ENCODE results near the gene AHCTF1. TPM values are rescaled to one million over a fixed set of nuclear protein-coding genes. Genes with fewer than 3 reads are reported as not detected.
"Not testable (repeated sequence)": the region's sequence is repeated elsewhere in the genome, so short reads cannot be mapped to it uniquely, and the experiment has no call there.

Gene AHCTF1
- total RNA-seq, 1 donor from 2014 or later, result 24.8 TPM

- Mint-ChIP-seq H3K9me3 (ENCODE audit: low read depth) (peaks cover 5% of the 10 kb centered on the region), H3K4me1 (ENCODE audit: low read depth) (peaks cover 50% of the 10 kb centered on the region), H3K36me3 (ENCODE audit: low read depth) (peaks cover 1% of the 10 kb centered on the region), H3K27ac (ENCODE audit: unreplicated experiment) (no peak overlapping the region), H3K27me3 (ENCODE audit: low read depth) (no peaks in the 10 kb centered on the region), H3K4me3 (ENCODE audit: unreplicated experiment) (no peak overlapping the region)
- no peak for DNase-seq (ENCODE audit: low spot score)
- no peak for TF ChIP-seq CTCF (IDR thresholded peaks at IDR 0.05)
Measured at GRCh38 chr1:246923900-246924299, 7.8 kb downstream of the AHCTF1 start.

GRCh38 chr1:246923482-246923881 lies 8.3 kb downstream of the AHCTF1 start:
- TF ChIP-seq CTCF (IDR thresholded peaks at IDR 0.05), result no peak
- H3K9me3 Mint-ChIP-seq (ENCODE audit: low read depth), result peaks cover 5% of the 10 kb centered on the region
- no peak for DNase-seq (ENCODE audit: low spot score)

GRCh38 chr1:246921481-246921880 lies 10.3 kb downstream of the AHCTF1 start:
- DNase-seq (ENCODE audit: low spot score), result no peak
- H3K4me1 Mint-ChIP-seq (ENCODE audit: low read depth), result peaks cover 44% of the 10 kb centered on the region
- peak overlapping the region; percentile 28 for H3K27ac Mint-ChIP-seq (ENCODE audit: unreplicated experiment)
- H3K9me3 Mint-ChIP-seq (ENCODE audit: low read depth), result peaks cover 5% of the 10 kb centered on the region
- no peak overlapping the region for H3K4me3 Mint-ChIP-seq (ENCODE audit: unreplicated experiment)
- no peak for TF ChIP-seq CTCF (IDR thresholded peaks at IDR 0.05)
- H3K27me3 Mint-ChIP-seq (ENCODE audit: low read depth), result no peaks in the 10 kb centered on the region
- peaks cover 4% of the 10 kb centered on the region for H3K36me3 Mint-ChIP-seq (ENCODE audit: low read depth)

More at GRCh38 chr1:246923482-246923881, 8.3 kb downstream of the AHCTF1 start:
- Mint-ChIP-seq H3K27ac (ENCODE audit: unreplicated experiment) (no peak overlapping the region), H3K4me3 (ENCODE audit: unreplicated experiment) (no peak overlapping the region), H3K27me3 (ENCODE audit: low read depth) (no peaks in the 10 kb centered on the region), H3K4me1 (ENCODE audit: low read depth) (peaks cover 48% of the 10 kb centered on the region), H3K36me3 (ENCODE audit: low read depth) (peaks cover 1% of the 10 kb centered on the region)

GRCh38 chr1:246919902-246920301 lies 11.8 kb downstream of the AHCTF1 start:
- no peaks in the 10 kb centered on the region for H3K9me3 Mint-ChIP-seq (ENCODE audit: low read depth)

GRCh38 chr1:246916026-246916923 lies 15.5 kb downstream of the AHCTF1 start:
- DNase-seq (ENCODE audit: low spot score); H3K9me3 Mint-ChIP-seq (ENCODE audit: low read depth); H3K27ac Mint-ChIP-seq (ENCODE audit: unreplicated experiment); H3K4me3 Mint-ChIP-seq (ENCODE audit: unreplicated experiment); H3K27me3 Mint-ChIP-seq (ENCODE audit: low read depth): not testable (repeated sequence)
- H3K36me3 Mint-ChIP-seq (ENCODE audit: low read depth), result peaks cover 13% of the 10 kb centered on the region
- peaks cover 12% of the 10 kb centered on the region for H3K4me1 Mint-ChIP-seq (ENCODE audit: low read depth)

More at GRCh38 chr1:246919902-246920301, 11.8 kb downstream of the AHCTF1 start:
- H3K27me3 Mint-ChIP-seq (ENCODE audit: low read depth), result no peaks in the 10 kb centered on the region
- no peak overlapping the region for H3K4me3 Mint-ChIP-seq (ENCODE audit: unreplicated experiment)
- H3K4me1 Mint-ChIP-seq (ENCODE audit: low read depth), result peaks cover 30% of the 10 kb centered on the region
- DNase-seq (ENCODE audit: low spot score), result no peak
- H3K27ac Mint-ChIP-seq (ENCODE audit: unreplicated experiment), result no peak overlapping the region
- peaks cover 6% of the 10 kb centered on the region for H3K36me3 Mint-ChIP-seq (ENCODE audit: low read depth)
- TF ChIP-seq CTCF (IDR thresholded peaks at IDR 0.05), result no peak

Measured in chondrocyte (in vitro differentiated cells).